Measurements from ENCODE around the gene ATP5MC3.
A peak's percentile ranks its signal among the peaks of the same experiment; 100 is the strongest.

ATP5MC3 gene

DNA sequence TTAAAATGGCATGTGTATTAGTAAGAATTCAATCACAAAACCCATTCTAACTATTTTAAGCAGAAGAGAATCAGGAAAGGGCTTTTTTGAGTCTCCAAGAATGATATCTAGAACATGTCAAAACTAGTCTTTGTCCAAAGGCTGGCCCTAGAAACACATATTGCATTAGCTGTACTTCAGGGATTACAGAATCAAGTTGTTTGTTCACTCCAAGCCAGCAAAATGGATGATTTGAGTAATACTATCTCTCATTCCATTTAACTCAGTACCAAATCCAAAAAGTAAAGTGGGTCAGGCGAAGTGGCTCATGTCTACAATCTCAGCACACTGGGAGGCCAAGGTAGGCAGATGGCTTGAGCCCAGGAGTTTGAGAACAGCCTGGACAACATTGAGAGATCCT is 54.8 kb downstream of the ATP5MC3 start:
- H2BK120ac ChIP-seq (ENCODE audit: low read depth, low read length): no peak overlapping the region
- no peak overlapping the region for H2AFZ ChIP-seq (ENCODE audit: low read depth, low read length)
- no peak overlapping the region for H2AK5ac ChIP-seq (ENCODE audit: low read length, severe bottlenecking)
- H3K4me1 ChIP-seq (ENCODE audit: control insufficient read depth, insufficient read depth, low read depth, low read length): no peaks in the 10 kb centered on the region
- H4K8ac ChIP-seq (ENCODE audit: low read length): no peak overlapping the region
- peaks cover 8% of the 10 kb centered on the region for H3K79me1 ChIP-seq (replicated peaks; ENCODE audit: low read length, poor library complexity, severe bottlenecking)
- DNase-seq: no peak
- H3K4me2 ChIP-seq (ENCODE audit: low read length, poor library complexity, severe bottlenecking): no peak overlapping the region
- H3K36me3 ChIP-seq (ENCODE audit: control insufficient read depth in 1 of 2, insufficient read depth in 2 of 2, low read depth in 1 of 2, low read length in 2 of 2): peaks cover 0 to 68% of the 10 kb centered on the region in 2 experiments
- no peak overlapping the region for H2BK15ac ChIP-seq (ENCODE audit: low read depth, poor library complexity, severe bottlenecking)
- H3K4ac ChIP-seq (ENCODE audit: low read depth in 1 of 2, low read length in 2 of 2): no peak overlapping the region
- no peak overlapping the region for H3K23ac ChIP-seq (ENCODE audit: low read length in 2 of 2)
- WGBS: 100% methylated on average over 1 of the region's 1 CpG
- no peaks in the 10 kb centered on the region for H3K27me3 ChIP-seq (ENCODE audit: control insufficient read depth in 1 of 2, insufficient read depth in 1 of 2, low read length in 2 of 2)
- H3K18ac ChIP-seq (ENCODE audit: low read depth in 1 of 2, low read length in 2 of 2): no peak overlapping the region
- no peak overlapping the region for H2BK5ac ChIP-seq (ENCODE audit: low read depth, low read length, poor library complexity, severe bottlenecking)
- no peak overlapping the region for H3K4me3 ChIP-seq (ENCODE audit: insufficient read depth in 1 of 2, low read depth in 1 of 2, low read length in 2 of 2)
- H3K27ac ChIP-seq (ENCODE audit: low read length, poor library complexity, severe bottlenecking): no peak overlapping the region
- peak overlapping the region; percentile 52 for H3K9ac ChIP-seq (ENCODE audit: low read length)
- H2BK12ac ChIP-seq (ENCODE audit: low read length in 2 of 2): no peak overlapping the region
- no peaks in the 10 kb centered on the region for H3K9me3 ChIP-seq (ENCODE audit: control insufficient read depth, low read length)
- H4K91ac ChIP-seq (ENCODE audit: low read length): no peak overlapping the region
- H3K14ac ChIP-seq (ENCODE audit: low read length in 2 of 2): no peak overlapping the region

Small RNA genes within 50 kb of the gene (small RNA-seq; reads per million reads assigned to genes)
- gene MIR933 (ENCODE audit: low read depth): 0.86 reads per million

All from mesenchymal stem cell (in vitro differentiated cells and primary cell).